GM12878 (cell line): Measurements from ENCODE around the gene DHX38.

Experiments used
- CBX3 ChIP-seq: fragments of 200-600 bp; sonication (generic); IDR thresholded peaks from 2 replicates; pipeline ENCODE4 v1.6.1; 2016; ENCODE audit warnings: low read depth, borderline replicate concordance
- CTCF ChIP-seq, 3 experiments: IDR thresholded peaks in 2 of 3; conservative IDR thresholded peaks in 1 of 3; 2 replicates each; pipeline ENCODE4 v1.5.1; 2011; ENCODE audit warnings: low read depth in 3 of 3, low read length in 3 of 3, mild to moderate bottlenecking in 3 of 3, control low read depth in 2 of 3, moderate library complexity in 2 of 3, inconsistent platforms in 1 of 3, mixed read lengths in 1 of 3; ENCODE audit not compliant: control insufficient read depth in 2 of 3, insufficient read depth in 1 of 3; ENCODE audit errors: extremely low read depth in 1 of 3
- EP300 ChIP-seq, 2 experiments: fragments of 150-350 bp in 1 of 2; IDR thresholded peaks; 2 replicates each; pipeline ENCODE4 v1.6.1; 2011 to 2012; ENCODE audit warnings: low read depth in 2 of 2, low read length in 2 of 2, borderline replicate concordance in 1 of 2, improper control_type of control experiment in 1 of 2, inconsistent platforms in 1 of 2; ENCODE audit not compliant: control insufficient read depth in 1 of 2
- POLR2A ChIP-seq: IDR thresholded peaks from 2 replicates; pipeline ENCODE4 v1.6.1; 2011; ENCODE audit warnings: low read depth, mild to moderate bottlenecking, low read length
- SIN3A ChIP-seq: IDR thresholded peaks from 2 replicates; pipeline ENCODE4 v1.6.1; 2012; ENCODE audit warnings: low read depth, low read length, improper control_type of control experiment
- TARDBP ChIP-seq: IDR thresholded peaks from 2 replicates; pipeline ENCODE4 v1.6.1; 2016; ENCODE audit warnings: borderline replicate concordance
- TCF7 ChIP-seq: IDR thresholded peaks from 2 replicates; pipeline ENCODE4 v1.6.1; 2014; ENCODE audit warnings: antibody characterized with exemption, borderline replicate concordance

- TF ChIP-seq EP300 (IDR thresholded peaks at IDR 0.05; ENCODE audit: borderline replicate concordance in 1 of 2, control insufficient read depth in 1 of 2, low read depth in 2 of 2, low read length in 2 of 2) = no peak
- TF ChIP-seq POLR2A = no peak
- no peak for TF ChIP-seq CBX3
- TF ChIP-seq SIN3A = no peak
- TF ChIP-seq TCF7 = no peak
- no peak for TF ChIP-seq CTCF (IDR thresholded peaks at IDR 0.05 in 2 of 3, conservative IDR thresholded peaks at IDR 0.05 in 1 of 3; ENCODE audit: control insufficient read depth in 2 of 3, extremely low read depth in 1 of 3, insufficient read depth in 1 of 3, low read depth in 3 of 3, low read length in 3 of 3)
- TF ChIP-seq TARDBP = no peak
These were observed 7.5 kb downstream of the DHX38 start for GRCh38 chr16:72101195-72101594.
